GM12872 (cell line): ENCODE data around the gene ADD1.

Experiments
- CTCF ChIP-seq: IDR thresholded peaks from 3 replicates; pipeline ENCODE4 v1.5.1; 2011; ENCODE audit warnings: low read depth, mild to moderate bottlenecking, low read length, moderate library complexity; ENCODE audit not compliant: insufficient read depth

Gene ADD1

GRCh38 chr4:2857349-2857927, 13.8 kb downstream of the ADD1 start:
- TF ChIP-seq CTCF, result no peak

DNA sequence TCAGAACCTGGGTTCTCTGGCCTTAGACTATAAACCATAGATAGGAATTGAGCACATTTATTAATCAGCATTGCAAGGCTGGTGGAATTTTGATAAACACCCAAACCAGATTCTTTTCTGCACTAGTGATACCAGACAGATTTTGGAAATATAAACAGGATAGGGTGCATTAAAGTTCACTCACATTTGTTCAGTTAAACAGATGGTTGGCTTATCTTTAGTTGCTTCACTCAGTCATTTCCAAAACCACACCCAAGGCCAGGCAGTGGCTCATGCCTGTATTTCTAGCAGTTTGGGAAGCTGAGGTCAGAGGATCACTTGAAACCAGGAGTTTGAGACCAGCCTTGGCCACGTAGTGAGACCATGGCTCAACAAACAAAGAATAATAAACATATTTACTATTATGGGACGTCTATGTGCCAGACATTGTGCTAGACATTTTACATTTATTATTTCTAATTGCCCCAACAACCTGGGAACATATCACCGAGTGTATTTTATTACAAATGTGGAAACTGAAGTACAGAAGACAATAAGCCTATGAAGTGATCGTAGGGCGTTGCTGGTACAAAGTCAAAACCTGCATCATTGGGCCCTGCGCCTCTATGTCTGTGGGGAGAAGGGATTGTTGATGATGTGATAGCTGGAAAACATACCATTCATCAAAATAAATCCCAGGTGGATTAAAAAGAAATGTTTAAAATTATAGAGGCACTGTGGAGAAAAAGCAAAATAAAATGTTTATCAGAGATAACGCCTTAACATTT, 15.0 kb downstream of the ADD1 start:
- TF ChIP-seq CTCF, result no peak

DNA sequence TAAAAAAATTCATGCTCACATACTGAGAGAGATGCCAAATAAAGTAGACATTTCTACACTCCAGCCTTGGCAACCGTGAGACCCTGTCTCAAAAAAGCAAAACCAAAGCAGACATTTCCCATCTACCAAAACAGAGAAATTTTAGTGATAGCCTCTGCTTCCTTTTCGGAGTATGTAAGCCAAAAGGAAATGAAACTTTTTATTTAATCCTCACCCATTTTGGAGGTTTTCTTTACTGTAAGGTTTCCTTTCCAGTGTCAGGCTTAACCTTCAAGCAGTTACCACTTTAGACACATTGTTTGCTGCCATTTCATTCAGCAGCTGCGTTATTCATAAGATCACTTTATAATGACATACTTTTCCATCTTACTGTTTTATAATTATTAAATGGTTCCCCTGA, 15.9 kb downstream of the ADD1 start:
- TF ChIP-seq CTCF, result no peak

- TF ChIP-seq CTCF, result no peak
These were observed 17.0 kb downstream of the ADD1 start for GRCh38 chr4:2860391-2861348.

GRCh38 chr4:2861631-2862436, 18.2 kb downstream of the ADD1 start:
- no peak for TF ChIP-seq CTCF

GRCh38 chr4:2862528-2862927, 18.9 kb downstream of the ADD1 start:
- TF ChIP-seq CTCF, result no peak
